ENCODE measurements around the gene GNB2. TPM values are rescaled to one million over a fixed set of nuclear protein-coding genes. Genes with fewer than 3 reads are reported as not detected.

GNB2 gene
- polyA plus RNA-seq, 1 experiment = 68.4 TPM

- POLR2A ChIA-PET = no interaction called here
Measured at GRCh38 chr7:100671353-100672327, 1.9 kb upstream of the GNB2 start.

GRCh38 chr7:100673942-100674410, 436 bp downstream of the GNB2 start:
- TF ChIP-seq CTCF (IDR thresholded peaks at IDR 0.05; ENCODE audit: low read depth, low read length) = no peak
- Histone ChIP-seq H3K27ac (ENCODE audit: low read depth, low read length) (peak overlapping the region; percentile 21), H3K27me3 (ENCODE audit: control insufficient read depth, insufficient read depth, low read length) (peaks cover 8% of the 10 kb centered on the region), H3K4me3 (ENCODE audit: low read depth, low read length) (peak overlapping the region; percentile 90), H3K9me3 (ENCODE audit: control insufficient read depth, insufficient read depth, low read length) (no peaks in the 10 kb centered on the region; the same call in 1 of the 2 replicates)
- POLR2A ChIA-PET = no interaction called here
- CTCF ChIA-PET = no interaction called here
- no peak for DNase-seq (ENCODE audit: low read depth, low spot score)

More at GRCh38 chr7:100671353-100672327, 1.9 kb upstream of the GNB2 start:
- H3K27ac ChIP-seq (ENCODE audit: low read depth, low read length) = no peak overlapping the region
- no peaks in the 10 kb centered on the region; the same call in 1 of the 2 replicates for H3K9me3 ChIP-seq (ENCODE audit: control insufficient read depth, insufficient read depth, low read length)
- no peak for TF ChIP-seq CTCF (IDR thresholded peaks at IDR 0.05; ENCODE audit: low read depth, low read length)
- no peak overlapping the region for H3K4me3 ChIP-seq (ENCODE audit: low read depth, low read length)
- H3K27me3 ChIP-seq (ENCODE audit: control insufficient read depth, insufficient read depth, low read length) = peaks cover 8% of the 10 kb centered on the region
- CTCF ChIA-PET = interaction anchor here (0.7 kb wide), 1 partner anchor 22 kb away, joined by 6 read pairs; no protein-coding TSS in a partner anchor
- no peak for DNase-seq (ENCODE audit: low read depth, low spot score)

- ChIA-PET CTCF (no interaction called here), POLR2A (interaction anchor here (0.5 to 0.6 kb wide), 2 partner anchors 42 to 196 kb away, joined by 3 read pairs; no protein-coding TSS in a partner anchor)
- Histone ChIP-seq H3K4me3 (ENCODE audit: low read depth, low read length) (peak overlapping the region; percentile 90), H3K27ac (ENCODE audit: low read depth, low read length) (no peak overlapping the region), H3K27me3 (ENCODE audit: control insufficient read depth, insufficient read depth, low read length) (peaks cover 6% of the 10 kb centered on the region), H3K9me3 (ENCODE audit: control insufficient read depth, insufficient read depth, low read length) (no peaks in the 10 kb centered on the region; the same call in 1 of the 2 replicates)
- DNase-seq (ENCODE audit: low read depth, low spot score) = no peak
- no peak for TF ChIP-seq CTCF (IDR thresholded peaks at IDR 0.05; ENCODE audit: low read depth, low read length)
Measured at GRCh38 chr7:100674411-100675104, 1.0 kb downstream of the GNB2 start.

GRCh38 chr7:100675105-100675451, 1.5 kb downstream of the GNB2 start:
- Histone ChIP-seq H3K27me3 (ENCODE audit: control insufficient read depth, insufficient read depth, low read length) (peaks cover 2% of the 10 kb centered on the region), H3K4me3 (ENCODE audit: low read depth, low read length) (peak overlapping the region; percentile 90), H3K27ac (ENCODE audit: low read depth, low read length) (no peak overlapping the region), H3K9me3 (ENCODE audit: control insufficient read depth, insufficient read depth, low read length) (no peaks in the 10 kb centered on the region; the same call in 1 of the 2 replicates)
- DNase-seq (ENCODE audit: low read depth, low spot score) = no peak
- ChIA-PET CTCF (no interaction called here), POLR2A (interaction anchor here (0.5 to 0.6 kb wide), 2 partner anchors 43 to 196 kb away, joined by 3 read pairs; no protein-coding TSS in a partner anchor)
- TF ChIP-seq CTCF (IDR thresholded peaks at IDR 0.05; ENCODE audit: low read depth, low read length) = no peak
